Tibial artery (tissue), 4 donors: Measurements from ENCODE around the gene UBR3.
A peak's percentile ranks its signal among the peaks of the same experiment; 100 is the strongest.

Source experiments
- DNase-seq, 2 donors: peaks; one replicate each; pipeline ENCODE4 v3.0.0-alpha.2; 2019
- H3K27ac ChIP-seq, 2 donors: fragments of 200-600 bp; sonication (generic) in 1 of 2; 1 replicate in 1 of 2; 2 replicates in 1 of 2; pipeline ENCODE4 v1.5.1; 2018 to 2019; ENCODE audit warnings: mild to moderate bottlenecking in 1 of 2
- H3K27me3 ChIP-seq, 2 donors: fragments of 200-600 bp; sonication (generic) in 1 of 2; one replicate each; pipeline versions ENCODE4 v1.5.1 to v1.6.0; 2016 to 2019
- H3K36me3 ChIP-seq, 3 donors: fragments of 200-600 bp; sonication (generic) in 2 of 3; one replicate each; pipeline ENCODE4 v1.5.1; 2016 to 2019; ENCODE audit warnings: mild to moderate bottlenecking in 2 of 3
- H3K4me1 ChIP-seq, 4 donors: fragments of 200-600 bp; sonication (generic) in 2 of 4; 1 replicate in 3 of 4; 2 replicates in 1 of 4; pipeline ENCODE4 v1.5.1; 2016 to 2019
- H3K4me3 ChIP-seq, 2 donors: fragments of 200-600 bp; sonication (generic) in 1 of 2; 1 replicate in 1 of 2; 2 replicates in 1 of 2; pipeline ENCODE4 v1.5.1; 2018 to 2019; ENCODE audit warnings: mild to moderate bottlenecking in 2 of 2
- H3K9me3 ChIP-seq, 3 donors: fragments of 200-600 bp; sonication (generic) in 1 of 3; one replicate each; pipeline ENCODE4 v1.5.1; 2016 to 2019
- intact Hi-C: fragments of 100-400 bp; cut with DNase I; formaldehyde crosslinking; loops from one replicate; pipeline ENCODE4 v1.15.0; 2023; ENCODE audit warnings: low total_unique reads
- TF ChIP-seq, protein P1 (sequence below), 2 experiments: fragments of 200-600 bp in 1 of 2; fragments of 450-650 bp in 1 of 2; IDR thresholded peaks; one replicate each; pipeline ENCODE4 v1.5.1; 2017 to 2019; ENCODE audit warnings: antibody characterized with exemption in 2 of 2, mild to moderate bottlenecking in 1 of 2, moderate library complexity in 1 of 2

The UBR3 gene

GRCh38 chr2:170056900-170057299, 229.6 kb downstream of the UBR3 start:
- TF ChIP-seq, protein P1, sequence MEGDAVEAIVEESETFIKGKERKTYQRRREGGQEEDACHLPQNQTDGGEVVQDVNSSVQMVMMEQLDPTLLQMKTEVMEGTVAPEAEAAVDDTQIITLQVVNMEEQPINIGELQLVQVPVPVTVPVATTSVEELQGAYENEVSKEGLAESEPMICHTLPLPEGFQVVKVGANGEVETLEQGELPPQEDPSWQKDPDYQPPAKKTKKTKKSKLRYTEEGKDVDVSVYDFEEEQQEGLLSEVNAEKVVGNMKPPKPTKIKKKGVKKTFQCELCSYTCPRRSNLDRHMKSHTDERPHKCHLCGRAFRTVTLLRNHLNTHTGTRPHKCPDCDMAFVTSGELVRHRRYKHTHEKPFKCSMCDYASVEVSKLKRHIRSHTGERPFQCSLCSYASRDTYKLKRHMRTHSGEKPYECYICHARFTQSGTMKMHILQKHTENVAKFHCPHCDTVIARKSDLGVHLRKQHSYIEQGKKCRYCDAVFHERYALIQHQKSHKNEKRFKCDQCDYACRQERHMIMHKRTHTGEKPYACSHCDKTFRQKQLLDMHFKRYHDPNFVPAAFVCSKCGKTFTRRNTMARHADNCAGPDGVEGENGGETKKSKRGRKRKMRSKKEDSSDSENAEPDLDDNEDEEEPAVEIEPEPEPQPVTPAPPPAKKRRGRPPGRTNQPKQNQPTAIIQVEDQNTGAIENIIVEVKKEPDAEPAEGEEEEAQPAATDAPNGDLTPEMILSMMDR (IDR thresholded peaks at IDR 0.05) = no peak
- Histone ChIP-seq H3K4me3 (no peak overlapping the region), H3K27me3 (no peaks in the 10 kb centered on the region), H3K4me1 (no peaks in the 10 kb centered on the region), H3K27ac (no peak overlapping the region), H3K36me3 (peaks cover 21 to 49% (median 31%) of the 10 kb centered on the region in 3 donors), H3K9me3 (no peaks in the 10 kb centered on the region)
- intact Hi-C loops = no loop called here
- no peak for DNase-seq

DNA sequence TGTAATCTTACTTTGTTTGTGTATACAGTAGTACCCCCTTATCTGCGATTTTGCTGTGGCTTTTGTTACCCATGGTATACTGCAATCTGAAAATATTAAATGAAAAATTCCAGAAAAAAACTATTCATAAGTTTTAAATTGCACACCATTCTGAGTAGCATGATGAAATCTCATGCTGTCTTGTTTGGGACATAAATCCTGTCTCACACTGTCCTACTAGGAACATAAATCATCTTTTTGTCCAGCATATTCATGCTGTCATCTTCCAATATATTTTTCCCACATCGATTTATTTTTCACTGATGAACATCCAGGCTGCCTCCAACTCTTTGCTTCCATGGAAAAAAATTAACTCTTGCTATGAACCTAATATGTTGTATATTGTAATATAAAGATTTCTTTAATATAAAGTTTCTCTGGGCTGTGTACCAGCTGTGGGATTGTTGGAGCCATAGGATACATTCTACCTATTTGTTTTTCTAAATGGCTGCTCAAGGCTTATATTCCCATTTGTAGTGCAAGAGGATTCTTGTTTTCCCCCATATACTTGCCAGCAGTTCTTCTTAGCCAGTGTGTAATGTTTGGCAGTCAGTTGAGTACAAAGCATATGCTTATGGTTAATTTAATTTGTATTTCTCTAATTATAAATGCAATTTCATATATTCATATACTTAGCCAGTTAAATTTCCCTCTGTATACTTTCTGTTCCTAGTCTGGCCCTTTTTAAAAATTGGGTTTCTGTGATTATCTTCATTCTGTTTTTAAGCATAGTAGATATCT, 236.4 kb downstream of the UBR3 start:
- TF ChIP-seq, protein P1 (IDR thresholded peaks at IDR 0.05) = no peak
- H3K36me3 ChIP-seq = peaks cover 27 to 47% (median 43%) of the 10 kb centered on the region in 3 donors
- intact Hi-C loops = no loop called here

GRCh38 chr2:170070778-170071177, 243.5 kb downstream of the UBR3 start:
- peaks cover 0 to 11% (median 0%) of the 10 kb centered on the region in 4 donors for H3K4me1 ChIP-seq
- TF ChIP-seq, protein P1 (IDR thresholded peaks at IDR 0.05) = no peak
- H3K27me3 ChIP-seq = no peaks in the 10 kb centered on the region
- H3K4me3 ChIP-seq = no peak overlapping the region
- no peaks in the 10 kb centered on the region for H3K9me3 ChIP-seq
- peaks cover 32 to 58% (median 38%) of the 10 kb centered on the region in 3 donors for H3K36me3 ChIP-seq
- intact Hi-C loops = no loop called here
- DNase-seq = no peak
- no peak overlapping the region for H3K27ac ChIP-seq

More for the DNA sequence above, 236.4 kb downstream of the UBR3 start:
- no peaks in the 10 kb centered on the region for H3K9me3 ChIP-seq
- H3K27ac ChIP-seq = no peak overlapping the region
- DNase-seq = no peak
- H3K4me1 ChIP-seq = no peaks in the 10 kb centered on the region
- no peaks in the 10 kb centered on the region for H3K27me3 ChIP-seq
- no peak overlapping the region for H3K4me3 ChIP-seq

DNA sequence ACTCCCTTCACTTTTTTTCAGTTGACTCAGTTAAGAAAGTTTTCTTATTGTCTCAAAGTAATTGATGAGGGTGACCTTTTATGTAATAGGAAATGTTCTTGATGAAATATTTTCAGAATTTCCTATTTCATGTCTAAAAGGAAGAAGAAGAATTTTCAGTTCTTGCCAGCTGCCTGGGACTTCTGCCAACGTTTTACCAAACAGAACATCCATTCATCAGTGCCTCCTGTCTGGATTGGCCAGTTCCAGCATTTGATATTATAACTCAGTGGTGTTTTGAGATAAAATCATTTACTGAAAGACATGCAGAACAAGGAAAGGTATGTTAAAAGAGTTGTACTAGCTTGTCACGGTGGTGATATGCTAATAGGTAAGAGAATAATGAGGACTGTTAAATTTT, 246.0 kb downstream of the UBR3 start:
- H3K36me3 ChIP-seq = peaks cover 10 to 39% (median 35%) of the 10 kb centered on the region in 3 donors
- no peaks in the 10 kb centered on the region for H3K9me3 ChIP-seq
- no peak overlapping the region for H3K4me3 ChIP-seq
- TF ChIP-seq, protein P1 (IDR thresholded peaks at IDR 0.05) = no peak
- peaks cover 0 to 11% (median 0%) of the 10 kb centered on the region in 4 donors for H3K4me1 ChIP-seq
- intact Hi-C loops = no loop called here
- DNase-seq = peak in 1 of 2 donors; percentile 47
- no peak overlapping the region for H3K27ac ChIP-seq
- no peaks in the 10 kb centered on the region for H3K27me3 ChIP-seq

DNA sequence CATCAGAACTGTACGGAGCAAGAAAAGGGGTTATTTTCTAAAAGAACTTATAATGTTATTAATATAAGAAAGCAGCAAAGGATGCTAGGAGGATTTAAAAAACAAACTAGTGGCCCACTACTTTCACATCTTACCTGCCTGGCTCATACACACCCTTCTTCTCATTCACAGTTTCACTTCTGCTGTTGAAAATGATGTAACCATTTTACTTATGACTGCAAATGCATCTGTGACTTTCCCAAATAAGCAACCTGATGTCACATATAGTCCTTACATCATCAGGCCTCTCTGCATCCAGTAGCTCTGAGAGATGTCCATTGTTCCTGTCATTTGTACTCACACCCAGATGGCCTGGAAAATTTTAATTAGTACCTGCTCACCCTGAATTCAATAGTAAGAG, 248.9 kb downstream of the UBR3 start:
- no peak overlapping the region for H3K4me3 ChIP-seq
- TF ChIP-seq, protein P1 (IDR thresholded peaks at IDR 0.05) = no peak
- intact Hi-C loops = no loop called here
- H3K36me3 ChIP-seq = peaks cover 23 to 32% (median 26%) of the 10 kb centered on the region in 3 donors
- peaks cover 0 to 11% (median 0%) of the 10 kb centered on the region in 4 donors for H3K4me1 ChIP-seq
- no peak overlapping the region for H3K27ac ChIP-seq
- no peak for DNase-seq
- no peaks in the 10 kb centered on the region for H3K27me3 ChIP-seq
- no peaks in the 10 kb centered on the region for H3K9me3 ChIP-seq
